Measurements from ENCODE around the gene DAB1. TPM values are rescaled to one million over a fixed set of nuclear protein-coding genes. Genes with fewer than 3 reads are reported as not detected.

DAB1 gene
- total and polyA plus RNA-seq, 2 of the 8 experiments (the other 6 are each of a cell fraction or from before 2014, with no cell fraction given): 4.4 to 11.8 TPM

- Histone ChIP-seq H2AFZ (ENCODE audit: low read length) (no peak overlapping the region), H4K91ac (replicated peaks; ENCODE audit: insufficient read length, low read length) (no peak overlapping the region), H3K4ac (replicated peaks; ENCODE audit: insufficient read length, low read depth, low read length) (no peak overlapping the region), H3K23me2 (ENCODE audit: low read depth, low read length) (no peaks in the 10 kb centered on the region), H4K20me1 (replicated peaks in 1 of 2; ENCODE audit: control insufficient read depth in 1 of 2, insufficient read depth in 2 of 2, low read length in 2 of 2) (no peaks in the 10 kb centered on the region), H3K36me3 (ENCODE audit: control insufficient read depth in 2 of 4, insufficient read depth in 4 of 4, low read length in 3 of 4) (no peaks in the 10 kb centered on the region), H3K4me1 (replicated peaks in 1 of 4; ENCODE audit: control insufficient read depth in 3 of 4, insufficient read depth in 4 of 4, low read length in 3 of 4) (no peaks in the 10 kb centered on the region), H4K5ac (ENCODE audit: insufficient read length, low read depth, low read length) (no peak overlapping the region), H2BK5ac (ENCODE audit: low read depth, low read length) (no peak overlapping the region), H3K27me3 (replicated peaks in 1 of 4; ENCODE audit: control insufficient read depth in 3 of 4, extremely low read depth in 1 of 4, insufficient read depth in 3 of 4, low read length in 3 of 4) (no peaks in the 10 kb centered on the region), H2BK20ac (ENCODE audit: low read length) (no peak overlapping the region), H2BK15ac (ENCODE audit: low read length) (no peak overlapping the region), H3K9me3 (ENCODE audit: insufficient read depth in 2 of 2, low read depth in 1 of 2, low read length in 1 of 2) (no peaks in the 10 kb centered on the region), H2BK120ac (replicated peaks; ENCODE audit: low read depth, low read length) (no peak overlapping the region), H3K18ac (ENCODE audit: extremely low read depth, low read length) (no peak overlapping the region), H3K27ac (ENCODE audit: low read depth, low read length) (no peak overlapping the region), H2BK12ac (ENCODE audit: low read depth, low read length) (no peak overlapping the region), H4K8ac (ENCODE audit: extremely low read depth, insufficient read depth, low read length) (no peak overlapping the region), H3K4me2 (ENCODE audit: insufficient read depth in 1 of 2, low read depth in 2 of 2, low read length in 2 of 2) (no peak overlapping the region), H3K23ac (ENCODE audit: insufficient read length) (no peak overlapping the region), H3K56ac (replicated peaks; ENCODE audit: insufficient read length, low read depth, low read length) (no peak overlapping the region), H3K79me2 (ENCODE audit: control insufficient read depth in 1 of 2, insufficient read depth in 2 of 2, low read length in 2 of 2) (no peaks in the 10 kb centered on the region), H3K14ac (ENCODE audit: insufficient read length) (no peak overlapping the region), H2AK5ac (ENCODE audit: low read depth, low read length) (no peak overlapping the region), H3K79me1 (ENCODE audit: low read depth, low read length) (no peaks in the 10 kb centered on the region; the same call in 1 of the 2 replicates), H3K9ac (replicated peaks in 1 of 4; ENCODE audit: extremely low read depth in 1 of 4, low read depth in 3 of 4, low read length in 3 of 4) (no peak overlapping the region), H3K4me3 (ENCODE audit: extremely low read depth in 1 of 4, insufficient read depth in 2 of 4, low read depth in 3 of 4, low read length in 4 of 4) (no peak overlapping the region)
- 76% methylated on average over 2 of the region's 2 CpGs; no CpG with 5 or more reads in 1 of the 2 experiments for WGBS, 2 experiments (ENCODE audit: extremely low coverage in 1 of 2, insufficient coverage in 1 of 2, insufficient read length in 1 of 2, insufficient replicate concordance in 2 of 2, low coverage in 1 of 2, low lambda C conversion rate in 2 of 2, missing lambda C conversion rate in 1 of 2)
- POLR2A ChIA-PET (ENCODE audit: partially characterized antibody): interaction anchor here (1.7 kb wide), 1 partner anchor 8 kb away, joined by 4 read pairs; no protein-coding TSS in a partner anchor
- FAIRE-seq (no peak), DNase-seq (ENCODE audit: low read depth in 1 of 2, low spot score in 2 of 2) (no peak)
- CTCF ChIA-PET (ENCODE audit: partially characterized antibody): interaction anchor here (0.9 to 1.0 kb wide), 4 partner anchors 9 to 81 kb away, joined by 3 read pairs; no protein-coding TSS in a partner anchor
- TF ChIP-seq NRF1 (IDR thresholded peaks at IDR 0.05; ENCODE audit: low read depth, low read length) (no peak), EGR1 (IDR thresholded peaks at IDR 0.05; ENCODE audit: borderline replicate concordance, low read depth, low read length) (no peak), SAP30 (IDR thresholded peaks at IDR 0.05; ENCODE audit: insufficient read depth, insufficient replicate concordance, low read length) (no peak), SIX5 (IDR thresholded peaks at IDR 0.05; ENCODE audit: low read depth, low read length) (no peak), ATF2 (IDR thresholded peaks at IDR 0.05; ENCODE audit: low read length) (no peak), HDAC6 (IDR thresholded peaks at IDR 0.05; ENCODE audit: low read depth, low read length) (no peak), RXRA (IDR thresholded peaks at IDR 0.05; ENCODE audit: insufficient read depth, low read depth, low read length) (no peak), SUZ12 (IDR thresholded peaks at IDR 0.05; ENCODE audit: low read length) (no peak), TEAD4 (IDR thresholded peaks at IDR 0.05; ENCODE audit: low read depth, low read length) (no peak), CREB1 (IDR thresholded peaks at IDR 0.05) (no peak), E2F6 (IDR thresholded peaks at IDR 0.05) (no peak)
Observed at GRCh38 chr1:57277681-57278080, 146.2 kb downstream of the DAB1 start.

All from H1 (cell line).